HUES6 (cell line): ENCODE results near the gene PFKFB1.

Experiments used
- H3K27ac ChIP-seq: 2 replicates; pipeline ENCODE4 v1.7.0; 2013; ENCODE audit warnings: low read depth, mild to moderate bottlenecking, low read length, inconsistent platforms
- H3K27me3 ChIP-seq: 2 replicates; pipeline ENCODE4 v1.6.1; 2013; ENCODE audit warnings: low read length; ENCODE audit not compliant: control insufficient read depth, insufficient read depth
- H3K36me3 ChIP-seq: 2 replicates; pipeline ENCODE4 v1.6.1; 2013; ENCODE audit warnings: low read length; ENCODE audit not compliant: control insufficient read depth, insufficient read depth
- H3K4me1 ChIP-seq: 2 replicates; pipeline ENCODE4 v1.6.1; 2013; ENCODE audit warnings: low read length; ENCODE audit not compliant: control insufficient read depth, insufficient read depth
- H3K4me3 ChIP-seq: 2 replicates; pipeline ENCODE4 v1.5.1; 2013; ENCODE audit warnings: low read depth, low read length
- H3K9ac ChIP-seq: one replicate; pipeline ENCODE4 v1.6.1; 2013; ENCODE audit warnings: mild to moderate bottlenecking, low read length
- H3K9me3 ChIP-seq: 2 replicates; pipeline ENCODE4 v1.6.1; 2013; ENCODE audit warnings: low read depth, low read length; ENCODE audit not compliant: control insufficient read depth, insufficient read depth

PFKFB1 gene

DNA sequence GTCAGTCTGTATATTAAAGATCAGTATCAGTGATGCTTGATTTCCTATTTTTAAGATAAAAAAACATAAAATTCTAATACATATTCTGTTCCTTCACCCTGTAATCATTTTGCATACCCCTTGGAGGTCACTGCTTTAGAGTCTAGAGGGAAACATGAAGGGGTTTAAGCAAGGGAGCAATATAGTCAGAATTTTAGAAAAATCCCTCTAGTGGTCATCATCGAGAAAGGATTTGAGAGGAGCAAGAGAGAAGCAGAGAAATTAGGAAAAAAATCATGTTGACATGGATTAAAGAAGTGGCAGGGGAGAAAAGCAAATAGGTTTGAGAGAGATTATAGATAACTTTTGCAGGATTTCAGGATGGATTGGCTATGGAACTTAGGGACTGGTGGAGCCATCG lies 17.3 kb upstream of the PFKFB1 start:
- peaks cover 5% of the 10 kb centered on the region; the same call in 1 of the 2 replicates for H3K9me3 ChIP-seq
- peaks cover 13% of the 10 kb centered on the region for H3K36me3 ChIP-seq
- no peak overlapping the region for H3K9ac ChIP-seq
- no peak overlapping the region for H3K27ac ChIP-seq
- no peaks in the 10 kb centered on the region for H3K27me3 ChIP-seq
- H3K4me1 ChIP-seq, result no peaks in the 10 kb centered on the region
- H3K4me3 ChIP-seq, result no peak overlapping the region

DNA sequence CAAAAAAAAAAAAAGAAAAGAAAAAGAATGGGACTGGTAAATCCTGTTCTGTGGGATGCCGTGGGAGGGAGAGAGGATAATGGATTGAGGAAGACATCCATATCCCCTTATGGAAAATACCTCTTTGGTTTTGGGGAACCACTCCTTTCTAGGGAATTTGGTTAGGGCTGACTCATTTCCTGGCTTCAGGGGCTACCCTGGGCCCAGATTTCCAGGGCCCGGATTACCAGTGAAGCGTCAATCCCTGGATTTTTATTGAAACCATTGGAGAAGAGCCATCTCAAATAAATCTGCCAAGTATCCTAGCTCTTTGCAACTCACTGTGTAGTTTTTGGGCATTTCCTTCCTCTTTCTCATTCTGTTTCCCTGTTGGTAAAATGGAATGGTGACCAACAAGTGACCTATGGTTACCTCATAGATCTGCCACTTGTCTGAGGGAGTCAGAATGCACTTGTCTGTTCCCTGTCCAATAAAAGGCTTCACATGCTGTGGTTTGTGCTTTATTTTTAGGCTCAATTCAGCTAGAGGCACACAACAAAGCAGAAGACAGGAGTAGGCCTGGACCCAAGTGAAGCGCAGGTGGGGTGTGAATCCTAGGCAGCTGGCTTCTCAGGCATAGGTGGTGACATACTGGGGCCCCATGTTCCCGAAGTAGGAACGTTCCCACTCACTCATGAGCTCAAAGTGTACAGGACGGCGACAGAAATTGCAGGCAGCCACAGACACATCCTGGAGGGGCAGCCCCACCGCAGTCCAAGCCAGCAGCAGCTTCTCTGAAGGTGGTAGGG lies 14.8 kb upstream of the PFKFB1 start:
- Histone ChIP-seq H3K9me3 (peaks cover 14% of the 10 kb centered on the region; the same call in 1 of the 2 replicates), H3K4me3 (no peak overlapping the region), H3K4me1 (no peaks in the 10 kb centered on the region), H3K27me3 (no peaks in the 10 kb centered on the region), H3K27ac (no peak overlapping the region), H3K9ac (no peak overlapping the region), H3K36me3 (peaks cover 38% of the 10 kb centered on the region)

DNA sequence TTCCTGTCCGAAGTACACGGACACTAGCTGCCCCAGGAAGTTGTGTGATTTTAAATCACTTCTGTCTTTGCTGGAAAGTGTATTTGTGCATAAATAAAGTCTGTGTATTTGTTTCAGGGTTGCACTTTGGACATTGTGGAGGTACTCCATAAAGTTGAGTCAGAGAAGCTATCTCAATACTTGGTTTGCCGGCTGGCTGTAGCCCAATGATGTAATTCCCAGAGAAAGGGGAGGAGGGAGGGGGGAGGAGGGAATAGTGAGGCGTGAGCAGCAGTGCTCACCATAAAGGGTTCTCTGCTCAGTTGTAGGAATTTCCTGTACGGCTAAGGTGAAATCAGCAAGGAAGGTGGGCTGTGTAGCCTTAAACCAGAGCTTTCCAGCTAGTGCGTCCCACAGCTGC lies 13.7 kb upstream of the PFKFB1 start:
- Histone ChIP-seq H3K9ac (no peak overlapping the region), H3K4me3 (no peak overlapping the region), H3K36me3 (peaks cover 49% of the 10 kb centered on the region), H3K9me3 (peaks cover 16% of the 10 kb centered on the region; the same call in 1 of the 2 replicates), H3K27me3 (no peaks in the 10 kb centered on the region), H3K4me1 (no peaks in the 10 kb centered on the region), H3K27ac (no peak overlapping the region)

DNA sequence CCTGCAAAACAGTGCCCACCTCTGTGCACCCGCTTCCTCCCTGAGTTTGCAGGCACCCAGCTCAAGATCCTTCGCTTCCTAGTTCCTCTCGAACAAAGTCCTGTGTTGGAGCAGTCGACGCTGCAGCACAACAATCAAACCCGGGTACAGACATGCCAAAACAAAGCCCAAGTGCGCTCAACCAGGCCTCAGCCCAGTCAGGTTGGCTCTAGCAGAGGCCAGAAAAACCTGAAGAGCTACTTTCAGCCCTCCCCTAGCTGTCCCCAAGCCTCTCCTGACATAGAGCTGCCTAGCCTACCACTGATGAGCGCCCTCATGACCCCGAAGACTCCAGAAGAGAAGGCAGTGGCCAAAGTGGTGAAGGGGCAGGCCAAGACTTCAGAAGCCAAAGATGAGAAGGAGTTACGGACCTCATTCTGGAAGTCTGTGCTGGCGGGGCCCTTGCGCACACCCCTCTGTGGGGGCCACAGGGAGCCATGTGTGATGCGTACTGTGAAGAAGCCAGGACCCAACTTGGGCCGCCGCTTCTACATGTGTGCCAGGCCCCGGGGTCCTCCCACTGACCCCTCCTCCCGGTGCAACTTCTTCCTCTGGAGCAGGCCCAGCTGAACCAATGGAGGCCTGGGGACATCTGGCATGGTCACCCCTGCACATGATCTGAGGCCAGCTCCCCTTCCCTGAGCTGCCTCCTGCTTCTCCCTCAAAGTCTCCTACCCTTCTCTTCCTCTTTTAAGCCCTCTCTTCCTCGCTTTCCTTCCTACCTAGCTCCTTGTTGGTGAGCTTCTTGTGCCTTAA lies 13.0 kb upstream of the PFKFB1 start:
- H3K9ac ChIP-seq, result no peak overlapping the region
- peaks cover 19% of the 10 kb centered on the region; the same call in 1 of the 2 replicates for H3K9me3 ChIP-seq
- no peaks in the 10 kb centered on the region for H3K27me3 ChIP-seq
- H3K4me1 ChIP-seq, result no peaks in the 10 kb centered on the region
- H3K4me3 ChIP-seq, result no peak overlapping the region
- H3K36me3 ChIP-seq, result peaks cover 55% of the 10 kb centered on the region
- H3K27ac ChIP-seq, result no peak overlapping the region

DNA sequence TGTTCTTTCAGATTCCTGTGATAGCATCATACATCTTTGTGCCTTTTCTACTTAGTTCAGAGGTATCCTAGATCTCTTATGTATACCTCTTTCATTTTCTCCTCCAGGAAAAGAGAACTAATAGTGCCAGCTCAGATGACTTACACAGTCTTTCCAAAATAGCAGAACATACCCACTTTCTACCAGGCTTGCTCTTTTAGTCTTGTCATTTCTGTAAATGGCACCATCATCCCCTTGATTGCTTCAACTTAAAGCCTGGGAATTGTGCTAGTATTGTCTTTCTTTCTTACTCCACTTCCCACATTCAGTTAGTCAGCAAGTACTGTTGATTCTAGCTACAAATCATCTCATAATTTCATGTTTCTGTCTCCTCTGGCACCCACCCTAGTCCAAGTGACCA lies 11.3 kb upstream of the PFKFB1 start:
- no peak overlapping the region for H3K4me3 ChIP-seq
- H3K4me1 ChIP-seq, result no peaks in the 10 kb centered on the region
- H3K27ac ChIP-seq, result no peak overlapping the region
- no peaks in the 10 kb centered on the region for H3K27me3 ChIP-seq
- H3K36me3 ChIP-seq, result peaks cover 57% of the 10 kb centered on the region
- H3K9ac ChIP-seq, result no peak overlapping the region
- peaks cover 21% of the 10 kb centered on the region; the same call in 1 of the 2 replicates for H3K9me3 ChIP-seq

DNA sequence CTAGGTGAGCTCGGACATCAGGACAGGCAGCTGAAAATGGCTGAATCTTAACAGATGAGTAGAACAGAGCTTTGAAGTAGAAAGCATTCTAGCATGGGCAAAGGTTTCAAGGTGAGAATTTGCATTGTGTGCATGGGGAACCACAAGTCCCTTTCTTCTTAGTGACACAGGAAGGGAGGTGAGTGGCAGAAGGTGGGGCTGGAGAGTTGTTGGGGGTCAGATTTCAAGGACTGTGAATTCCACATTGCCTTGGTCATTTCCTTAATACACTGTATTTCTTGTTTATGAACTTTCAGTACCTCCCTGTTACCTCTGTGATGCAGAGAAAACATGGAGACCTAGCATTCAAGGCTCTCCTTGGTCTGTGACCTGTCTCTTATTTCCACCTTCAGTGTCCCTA lies 10.2 kb upstream of the PFKFB1 start:
- Histone ChIP-seq H3K27me3 (no peaks in the 10 kb centered on the region), H3K4me1 (no peaks in the 10 kb centered on the region), H3K9me3 (peaks cover 20% of the 10 kb centered on the region; the same call in 1 of the 2 replicates), H3K9ac (no peak overlapping the region), H3K4me3 (no peak overlapping the region), H3K36me3 (peaks cover 57% of the 10 kb centered on the region), H3K27ac (no peak overlapping the region)

DNA sequence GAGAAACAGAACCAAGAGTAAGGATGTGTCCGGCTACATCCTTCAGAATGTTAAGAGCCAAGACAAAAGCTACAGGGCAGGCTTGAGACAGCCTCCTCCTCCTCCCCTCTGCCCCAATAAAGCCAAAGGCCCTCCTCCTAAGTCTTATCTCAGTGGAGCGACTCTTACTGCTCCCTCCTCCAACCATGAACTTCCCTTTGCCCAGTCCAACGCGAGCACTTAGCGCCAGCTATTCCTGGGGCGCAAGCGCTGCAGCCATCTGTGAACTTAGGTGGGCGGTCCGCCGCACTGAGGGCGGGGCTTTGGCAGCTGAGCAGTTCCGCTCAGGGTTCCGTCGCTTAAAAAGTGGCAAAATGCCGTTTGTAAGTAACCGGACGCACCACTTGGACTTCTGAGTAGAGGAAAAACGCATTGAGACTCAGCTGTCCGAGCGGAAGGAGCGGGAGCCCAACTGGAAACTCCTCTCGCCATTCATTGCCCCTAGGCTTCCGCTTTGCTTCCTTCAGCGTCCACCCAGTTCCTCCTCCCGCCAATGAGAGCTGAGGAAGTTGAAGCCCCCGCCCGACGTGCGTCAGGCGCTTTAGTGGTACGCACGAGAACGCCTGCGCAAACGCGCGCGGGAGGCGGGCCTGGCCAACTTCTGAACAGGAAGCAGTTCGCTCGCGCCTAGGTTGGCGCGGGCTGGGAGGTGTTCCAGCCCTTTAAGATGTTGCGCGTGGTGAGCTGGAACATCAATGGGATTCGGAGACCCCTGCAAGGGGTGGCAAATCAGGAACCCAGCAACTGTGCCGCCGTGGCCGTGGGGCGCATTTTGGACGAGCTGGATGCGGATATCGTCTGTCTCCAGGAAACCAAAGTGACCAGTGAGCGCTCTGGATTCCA lies 6.0 kb upstream of the PFKFB1 start, which contains the start of gene APEX2:
APEX2 (plus strand) TSS at position 647 of the 882 bp plus-strand sequence; CDS start at position 707, 60 bp downstream.
- Histone ChIP-seq H3K9ac (peak within 1 kb of the TSS; percentile 80), H3K9me3 (peaks cover 13% of the 10 kb centered on the region; the same call in 1 of the 2 replicates), H3K27ac (peak within 1 kb of the TSS; percentile 30; the same call in 1 of the 2 replicates), H3K4me1 (no peaks in the 10 kb centered on the region), H3K4me3 (peak within 1 kb of the TSS; percentile 87), H3K27me3 (peaks cover 1% of the 10 kb centered on the region; the same call in 1 of the 2 replicates), H3K36me3 (peaks cover 31% of the 10 kb centered on the region)

DNA sequence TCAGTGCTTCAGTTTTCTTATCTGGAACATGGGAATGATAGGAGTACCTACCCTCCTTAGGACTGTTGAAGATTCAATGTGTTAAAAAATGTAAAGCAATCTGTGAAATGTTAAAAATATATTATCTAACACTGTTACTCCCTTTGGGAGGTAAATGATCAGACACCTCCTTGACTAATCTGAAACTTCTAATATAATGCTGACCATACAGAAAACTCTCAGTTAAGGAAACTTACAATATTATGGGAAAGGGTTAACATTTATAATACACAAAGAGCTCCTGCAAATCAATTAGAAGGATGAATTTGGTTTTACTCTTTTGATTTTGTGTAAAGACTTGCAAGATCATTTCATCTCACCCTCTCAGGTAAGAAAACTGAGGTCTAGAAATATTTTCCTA lies 1.6 kb upstream of the PFKFB1 start:
- no peak overlapping the region for H3K4me3 ChIP-seq
- no peaks in the 10 kb centered on the region for H3K4me1 ChIP-seq
- no peak overlapping the region for H3K9ac ChIP-seq
- no peaks in the 10 kb centered on the region for H3K36me3 ChIP-seq
- peaks cover 5% of the 10 kb centered on the region; the same call in 1 of the 2 replicates for H3K9me3 ChIP-seq
- no peak overlapping the region for H3K27ac ChIP-seq
- H3K27me3 ChIP-seq, result peaks cover 5% of the 10 kb centered on the region; the same call in 1 of the 2 replicates

DNA sequence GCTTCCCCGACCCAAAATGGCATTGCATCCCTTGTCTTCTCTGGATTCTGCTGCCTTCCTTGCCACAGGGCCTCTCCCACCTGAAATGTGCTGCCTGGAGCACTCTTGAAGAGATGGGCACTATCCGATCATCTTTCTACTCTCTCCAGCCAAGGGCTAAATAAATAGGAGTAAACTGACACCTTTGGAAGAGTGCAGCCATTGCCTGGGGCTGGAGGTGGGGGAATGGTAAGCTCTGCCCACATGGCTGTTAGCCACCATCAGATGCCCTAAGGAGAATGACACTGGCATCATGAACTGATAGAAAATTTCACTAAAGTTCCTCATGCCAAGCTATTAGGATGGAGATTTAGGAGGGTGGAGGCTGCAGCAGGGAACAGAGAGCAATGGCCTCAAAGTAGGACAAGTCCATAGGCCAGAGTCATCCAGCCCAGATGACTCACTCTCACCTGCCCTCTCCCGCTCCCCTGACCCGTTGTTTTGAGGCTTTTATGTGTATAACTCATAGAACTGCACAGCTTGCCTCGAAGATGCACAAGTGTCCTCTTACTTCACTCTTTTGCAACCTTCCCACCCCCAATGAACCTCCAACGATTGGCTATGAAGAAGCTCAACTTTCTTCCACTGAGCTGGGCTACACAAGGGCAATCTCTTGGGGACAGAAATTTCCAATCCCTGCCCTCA lies 822 bp upstream of the PFKFB1 start:
- Histone ChIP-seq H3K9ac (no peak overlapping the region), H3K9me3 (peaks cover 5% of the 10 kb centered on the region; the same call in 1 of the 2 replicates), H3K27ac (no peak overlapping the region), H3K27me3 (peaks cover 5% of the 10 kb centered on the region; the same call in 1 of the 2 replicates), H3K4me1 (no peaks in the 10 kb centered on the region), H3K36me3 (no peaks in the 10 kb centered on the region), H3K4me3 (no peak overlapping the region)
